Panc1 (cell line): ENCODE measurements around the gene SORL1. TPM values are rescaled to one million over a fixed set of nuclear protein-coding genes. Genes with fewer than 3 reads are reported as not detected.

ENCODE experiments used
- ATAC-seq: fragments of 200-7000 bp; cut with Tn5 transposase; 2 replicates; pipeline ENCODE4 v1.9.1; 2020; ENCODE audit warnings: mild to moderate bottlenecking, moderate library complexity
- BruUV-seq: library from RNA; stranded (reverse); fragments of 400-500 nt; replicated peaks from 2 replicates; lab custom pipeline; 2021; lab: Mats Ljungman, UMichigan
- CTCF ChIA-PET: fragments of 300-600 bp; sonication (Branson Sonifier 250); formaldehyde crosslinking; loops from one replicate; lab custom pipeline; 2022; ENCODE audit warnings: antibody characterized with exemption; lab: Charles Lee
- POLR2A ChIA-PET: fragments of 300-600 bp; sonication (Branson Sonifier 250); formaldehyde crosslinking; loops from one replicate; lab custom pipeline; 2022; ENCODE audit warnings: antibody characterized with exemption; lab: Charles Lee
- DNase-seq: peaks from one replicate; pipeline ENCODE4 v3.0.0-alpha.2; 2010; ENCODE audit warnings: low read depth, low spot score
- H3K27ac ChIP-seq: 2 replicates; pipeline ENCODE4 v1.5.1; 2011; ENCODE audit warnings: mild to moderate bottlenecking, low read length, inconsistent platforms
- H3K27me3 ChIP-seq: fragments of 200-500 bp; sonication (Bioruptor generic); 2 replicates; pipeline ENCODE4 v1.6.0; 2014; ENCODE audit warnings: low read length, inconsistent platforms; ENCODE audit not compliant: control insufficient read depth, insufficient read depth
- H3K36me3 ChIP-seq: fragments of 200-500 bp; sonication (Bioruptor generic); 2 replicates; pipeline ENCODE4 v1.5.1; 2014; ENCODE audit warnings: inconsistent platforms, mild to moderate bottlenecking, low read length, moderate library complexity; ENCODE audit not compliant: control insufficient read depth, insufficient read depth
- H3K4me1 ChIP-seq: 2 replicates; pipeline ENCODE4 v1.5.1; 2011; ENCODE audit warnings: inconsistent platforms, mild to moderate bottlenecking, low read length, moderate library complexity; ENCODE audit not compliant: control insufficient read depth, insufficient read depth
- H3K4me3 ChIP-seq, 2 experiments: 2 replicates each; pipeline ENCODE4 v1.5.1; 2011 to 2012; ENCODE audit warnings: low read depth in 2 of 2, low read length in 2 of 2, mild to moderate bottlenecking in 2 of 2, inconsistent platforms in 1 of 2, moderate library complexity in 1 of 2
- H3K9me3 ChIP-seq: fragments of 200-500 bp; sonication (Bioruptor generic); 2 replicates; pipeline ENCODE4 v1.5.1; 2014; ENCODE audit warnings: low read depth, mild to moderate bottlenecking, inconsistent platforms, low read length, moderate library complexity; ENCODE audit not compliant: control insufficient read depth, insufficient read depth
- POLR2AphosphoS5 ChIP-seq: IDR thresholded peaks from 2 replicates; pipeline ENCODE4 v1.6.1; 2012; ENCODE audit warnings: mild to moderate bottlenecking, low read depth, low read length, moderate library complexity
- SIN3A ChIP-seq: IDR thresholded peaks from 2 replicates; pipeline ENCODE4 v1.6.1; 2012; ENCODE audit warnings: low read depth, mild to moderate bottlenecking, low read length, moderate library complexity, borderline replicate concordance; ENCODE audit not compliant: insufficient read depth
- TCF7L2 ChIP-seq: IDR thresholded peaks from 2 replicates; pipeline ENCODE4 v1.6.1; 2011; ENCODE audit warnings: mild to moderate bottlenecking, low read depth, low read length, inconsistent platforms
- in situ Hi-C: cut with HindIII; loops from 2 replicates; pipeline ENCODE4 v1.10.0; 2016; ENCODE audit warnings: low sequenced_read_pairs, low pct_unique_long_range_greater_than_20kb
- intact Hi-C: fragments of 100-400 bp; cut with micrococcal nuclease; formaldehyde crosslinking; loops from one replicate; pipeline ENCODE4 v1.10.0; 2022; ENCODE audit not compliant: unreplicated experiment
- total RNA-seq: library from RNA; stranded (reverse); gene quantifications from one replicate; pipeline ENCODE4 v1.2.1, GENCODE V29; 2021; ENCODE audit not compliant: unreplicated experiment
- TF ChIP-seq, protein P1 (sequence below), 2 experiments: IDR thresholded peaks; 2 replicates each; pipeline ENCODE4 v1.6.1; 2011 to 2012; ENCODE audit warnings: low read depth in 2 of 2, control low read depth in 1 of 2, low read length in 1 of 2, mild to moderate bottlenecking in 1 of 2, moderate library complexity in 1 of 2; ENCODE audit not compliant: insufficient read depth in 1 of 2
- TF ChIP-seq, protein P2 (sequence below): fragments of 450-650 bp; IDR thresholded peaks from 2 replicates; pipeline ENCODE4 v1.5.1; 2017; ENCODE audit warnings: mild to moderate bottlenecking

The SORL1 gene
- total RNA-seq, 1 experiment from 2014 or later = 36.3 TPM

DNA sequence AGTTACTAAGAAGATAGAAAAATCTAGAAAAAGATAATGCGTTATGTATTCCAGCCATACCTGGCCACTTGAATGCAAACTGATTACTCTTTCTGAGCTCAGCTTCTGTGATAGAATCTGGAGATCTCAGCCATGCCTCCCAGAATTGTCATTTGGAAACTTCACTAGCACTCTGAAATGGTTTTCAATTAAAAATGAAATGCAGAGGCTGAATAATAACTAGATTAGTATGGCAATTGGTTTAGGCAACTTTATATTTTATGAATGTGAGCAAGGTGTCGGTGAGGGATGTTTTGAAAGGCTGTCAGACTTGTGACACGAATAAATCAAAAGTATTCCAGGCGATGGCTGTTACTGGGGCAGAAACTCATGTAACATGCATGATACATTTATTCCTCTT lies 129.5 kb downstream of the SORL1 start:
- DNase-seq (no peak), ATAC-seq (no peak)
- ChIA-PET CTCF (no interaction called here), POLR2A (no interaction called here)
- Histone ChIP-seq H3K27ac (no peak overlapping the region), H3K36me3 (no peaks in the 10 kb centered on the region), H3K9me3 (no peaks in the 10 kb centered on the region), H3K4me3 (no peak overlapping the region), H3K27me3 (no peaks in the 10 kb centered on the region), H3K4me1 (no peaks in the 10 kb centered on the region)
- intact Hi-C loops = no loop called here
- no peak for TF ChIP-seq TCF7L2
- TF ChIP-seq SIN3A = no peak
- TF ChIP-seq POLR2AphosphoS5 = no peak
- TF ChIP-seq, protein P1, sequence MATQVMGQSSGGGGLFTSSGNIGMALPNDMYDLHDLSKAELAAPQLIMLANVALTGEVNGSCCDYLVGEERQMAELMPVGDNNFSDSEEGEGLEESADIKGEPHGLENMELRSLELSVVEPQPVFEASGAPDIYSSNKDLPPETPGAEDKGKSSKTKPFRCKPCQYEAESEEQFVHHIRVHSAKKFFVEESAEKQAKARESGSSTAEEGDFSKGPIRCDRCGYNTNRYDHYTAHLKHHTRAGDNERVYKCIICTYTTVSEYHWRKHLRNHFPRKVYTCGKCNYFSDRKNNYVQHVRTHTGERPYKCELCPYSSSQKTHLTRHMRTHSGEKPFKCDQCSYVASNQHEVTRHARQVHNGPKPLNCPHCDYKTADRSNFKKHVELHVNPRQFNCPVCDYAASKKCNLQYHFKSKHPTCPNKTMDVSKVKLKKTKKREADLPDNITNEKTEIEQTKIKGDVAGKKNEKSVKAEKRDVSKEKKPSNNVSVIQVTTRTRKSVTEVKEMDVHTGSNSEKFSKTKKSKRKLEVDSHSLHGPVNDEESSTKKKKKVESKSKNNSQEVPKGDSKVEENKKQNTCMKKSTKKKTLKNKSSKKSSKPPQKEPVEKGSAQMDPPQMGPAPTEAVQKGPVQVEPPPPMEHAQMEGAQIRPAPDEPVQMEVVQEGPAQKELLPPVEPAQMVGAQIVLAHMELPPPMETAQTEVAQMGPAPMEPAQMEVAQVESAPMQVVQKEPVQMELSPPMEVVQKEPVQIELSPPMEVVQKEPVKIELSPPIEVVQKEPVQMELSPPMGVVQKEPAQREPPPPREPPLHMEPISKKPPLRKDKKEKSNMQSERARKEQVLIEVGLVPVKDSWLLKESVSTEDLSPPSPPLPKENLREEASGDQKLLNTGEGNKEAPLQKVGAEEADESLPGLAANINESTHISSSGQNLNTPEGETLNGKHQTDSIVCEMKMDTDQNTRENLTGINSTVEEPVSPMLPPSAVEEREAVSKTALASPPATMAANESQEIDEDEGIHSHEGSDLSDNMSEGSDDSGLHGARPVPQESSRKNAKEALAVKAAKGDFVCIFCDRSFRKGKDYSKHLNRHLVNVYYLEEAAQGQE (IDR thresholded peaks at IDR 0.05; ENCODE audit: insufficient read depth in 1 of 2, low read depth in 2 of 2, low read length in 1 of 2) = no peak
- TF ChIP-seq, protein P2, sequence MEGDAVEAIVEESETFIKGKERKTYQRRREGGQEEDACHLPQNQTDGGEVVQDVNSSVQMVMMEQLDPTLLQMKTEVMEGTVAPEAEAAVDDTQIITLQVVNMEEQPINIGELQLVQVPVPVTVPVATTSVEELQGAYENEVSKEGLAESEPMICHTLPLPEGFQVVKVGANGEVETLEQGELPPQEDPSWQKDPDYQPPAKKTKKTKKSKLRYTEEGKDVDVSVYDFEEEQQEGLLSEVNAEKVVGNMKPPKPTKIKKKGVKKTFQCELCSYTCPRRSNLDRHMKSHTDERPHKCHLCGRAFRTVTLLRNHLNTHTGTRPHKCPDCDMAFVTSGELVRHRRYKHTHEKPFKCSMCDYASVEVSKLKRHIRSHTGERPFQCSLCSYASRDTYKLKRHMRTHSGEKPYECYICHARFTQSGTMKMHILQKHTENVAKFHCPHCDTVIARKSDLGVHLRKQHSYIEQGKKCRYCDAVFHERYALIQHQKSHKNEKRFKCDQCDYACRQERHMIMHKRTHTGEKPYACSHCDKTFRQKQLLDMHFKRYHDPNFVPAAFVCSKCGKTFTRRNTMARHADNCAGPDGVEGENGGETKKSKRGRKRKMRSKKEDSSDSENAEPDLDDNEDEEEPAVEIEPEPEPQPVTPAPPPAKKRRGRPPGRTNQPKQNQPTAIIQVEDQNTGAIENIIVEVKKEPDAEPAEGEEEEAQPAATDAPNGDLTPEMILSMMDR = no peak
- in situ Hi-C loops = no loop called here
- BruUV-seq = no TSS peak

DNA sequence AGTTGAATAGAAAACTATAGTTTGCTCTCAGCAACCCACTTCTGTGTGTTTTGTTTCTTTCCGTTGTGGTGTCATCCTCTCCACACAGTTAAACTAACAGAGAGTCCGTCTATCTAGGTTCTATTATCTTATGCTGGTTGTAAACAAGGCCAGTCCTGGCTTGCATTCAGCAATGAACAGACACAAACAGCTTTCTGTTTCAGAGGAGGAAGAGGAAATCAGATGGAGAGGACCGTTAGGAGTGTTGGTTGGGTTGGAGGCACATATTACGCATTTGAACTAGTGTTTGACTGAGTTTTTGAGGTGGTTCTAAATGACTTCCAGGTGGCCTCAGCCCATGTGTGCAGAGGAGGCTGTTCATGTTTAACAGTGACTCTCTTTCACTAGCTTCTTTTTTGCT lies 130.2 kb downstream of the SORL1 start:
- intact Hi-C loops = no loop called here
- Histone ChIP-seq H3K27ac (no peak overlapping the region), H3K9me3 (no peaks in the 10 kb centered on the region), H3K4me1 (no peaks in the 10 kb centered on the region), H3K36me3 (no peaks in the 10 kb centered on the region), H3K4me3 (no peak overlapping the region), H3K27me3 (no peaks in the 10 kb centered on the region)
- ChIA-PET POLR2A (no interaction called here), CTCF (no interaction called here)
- TF ChIP-seq, protein P2 = no peak
- TF ChIP-seq POLR2AphosphoS5 (no peak), SIN3A (no peak), TCF7L2 (no peak)
- TF ChIP-seq, protein P1 (IDR thresholded peaks at IDR 0.05; ENCODE audit: insufficient read depth in 1 of 2, low read depth in 2 of 2, low read length in 1 of 2) = no peak
- in situ Hi-C loops = no loop called here
- DNase-seq = no peak
- no TSS peak for BruUV-seq
- ATAC-seq = no peak
